ENCODE results near the gene SCAF1.

DNA sequence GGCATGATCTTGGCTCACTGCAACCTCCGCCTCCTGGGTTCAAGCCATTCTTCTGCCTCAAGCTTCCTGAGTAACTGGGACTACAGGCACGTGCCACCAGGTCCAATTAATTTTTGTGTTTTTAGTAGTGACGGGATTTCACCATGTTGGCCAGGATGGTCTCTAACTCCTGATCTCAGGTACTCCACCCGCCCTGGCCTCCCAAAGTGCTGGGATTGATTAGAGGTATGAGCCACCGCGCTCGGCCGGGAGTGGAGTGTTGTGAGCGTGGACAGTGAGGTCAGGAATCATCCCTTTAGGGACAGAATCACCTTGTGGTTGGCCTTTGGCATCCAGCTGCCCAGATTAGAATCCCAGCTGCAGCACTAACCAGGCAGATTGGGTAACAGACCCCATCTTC lies 12.3 kb upstream of the SCAF1 start:
- no peak for TF ChIP-seq POLR2A (IDR thresholded peaks at IDR 0.05)
- no peak for TF ChIP-seq CTCF (IDR thresholded peaks at IDR 0.05)
